HCT116 (cell line): ENCODE data around the gene PNPLA5. TPM values are rescaled to one million over a fixed set of nuclear protein-coding genes. Genes with fewer than 3 reads are reported as not detected.

ENCODE experiments used
- ATAC-seq: fragments of 200-7000 bp; cut with Tn5 transposase; 2 replicates; pipeline ENCODE4 v1.9.1; 2020; ENCODE audit warnings: mild to moderate bottlenecking, moderate library complexity
- BruUV-seq: library from RNA; stranded (reverse); fragments of 400-500 nt; replicated peaks from 2 replicates; lab custom pipeline; 2021; lab: Mats Ljungman, UMichigan
- CTCF ChIA-PET: fragments of 300-600 bp; sonication (Branson Sonifier 250); formaldehyde crosslinking; loops from one replicate; lab custom pipeline; 2021; ENCODE audit warnings: antibody characterized with exemption; lab: Charles Lee
- POLR2A ChIA-PET: fragments of 300-600, 350-600 bp; sonication (Branson Sonifier 250); formaldehyde crosslinking; loops from one replicate; lab custom pipeline; 2021; ENCODE audit warnings: antibody characterized with exemption; lab: Charles Lee
- RAD21 ChIA-PET, 2 experiments: fragments of 300-600 bp; sonication (Branson Sonifier 250); formaldehyde crosslinking; loops; one replicate each; lab custom pipeline; 2023; ENCODE audit warnings: low total read pairs in 2 of 2; ENCODE audit not compliant: uncharacterized antibody in 2 of 2, unreplicated experiment in 2 of 2, low non-redundant PET in 1 of 2; lab: Charles Lee
- DNase-seq: peaks from one replicate; pipeline ENCODE4 v3.0.0-alpha.2; 2010; ENCODE audit warnings: low read depth, low spot score
- H2AFZ ChIP-seq: fragments of 200-600 bp; shearing (Covaris generic), sonication (generic); 2 replicates; pipeline ENCODE4 v1.6.1; 2017; ENCODE audit warnings: low read depth, mixed run types, mixed read lengths, antibody characterized with exemption, low read length; ENCODE audit not compliant: poor library complexity, severe bottlenecking
- H3K27ac ChIP-seq: 2 replicates; pipeline ENCODE4 v1.5.1; 2012; ENCODE audit warnings: low read depth, low read length
- H3K27me3 ChIP-seq: fragments of 200-600 bp; sonication (generic); 2 replicates; pipeline ENCODE4 v1.6.1; 2016; ENCODE audit warnings: mixed run types, low read length, mixed read lengths; ENCODE audit not compliant: insufficient read depth
- H3K36me3 ChIP-seq, 2 experiments: fragments of 200-500 bp in 1 of 2; fragments of 200-600 bp in 1 of 2; sonication (Bioruptor generic) in 1 of 2; sonication (generic) in 1 of 2; 2 replicates each; pipeline versions ENCODE4 v1.5.1 to v1.6.1; 2014 to 2016; ENCODE audit warnings: low read length in 2 of 2, inconsistent platforms in 1 of 2, mixed read lengths in 1 of 2, mixed run types in 1 of 2; ENCODE audit not compliant: insufficient read depth in 2 of 2, control insufficient read depth in 1 of 2
- H3K4me1 ChIP-seq, 2 experiments: fragments of 200-600 bp in 1 of 2; sonication (generic) in 1 of 2; 2 replicates each; pipeline versions ENCODE4 v1.5.1 to v1.6.1; 2012 to 2017; ENCODE audit warnings: low read length in 2 of 2, inconsistent platforms in 1 of 2, mild to moderate bottlenecking in 1 of 2, mixed read lengths in 1 of 2, mixed run types in 1 of 2, moderate library complexity in 1 of 2; ENCODE audit not compliant: insufficient read depth in 2 of 2, control insufficient read depth in 1 of 2
- H3K4me2 ChIP-seq: fragments of 200-600 bp; sonication (generic); 2 replicates; pipeline ENCODE4 v1.6.1; 2017; ENCODE audit warnings: mixed run types, low read length, mixed read lengths
- H3K4me3 ChIP-seq, 2 experiments: fragments of 200-600 bp in 1 of 2; sonication (generic) in 1 of 2; replicated peaks in 1 of 2; 2 replicates each; pipeline ENCODE4 v1.5.1; 2011 to 2016; ENCODE audit warnings: low read length in 2 of 2, control low read depth in 1 of 2, low read depth in 1 of 2, mild to moderate bottlenecking in 1 of 2, mixed read lengths in 1 of 2, mixed run types in 1 of 2
- H3K79me2 ChIP-seq: fragments of 200-600 bp; sonication (generic); 2 replicates; pipeline ENCODE4 v1.6.1; 2017; ENCODE audit warnings: mild to moderate bottlenecking, mixed run types, low read length, moderate library complexity, mixed read lengths; ENCODE audit not compliant: insufficient read depth
- H3K9ac ChIP-seq: fragments of 200-600 bp; sonication (generic); 2 replicates; pipeline ENCODE4 v1.6.1; 2016; ENCODE audit warnings: low read length, mixed read lengths
- H3K9me2 ChIP-seq: fragments of 200-600 bp; sonication (generic), shearing (Covaris generic); 2 replicates; pipeline ENCODE4 v1.6.1; 2017; ENCODE audit warnings: mixed run types, mild to moderate bottlenecking, moderate library complexity; ENCODE audit not compliant: insufficient read depth
- H3K9me3 ChIP-seq, 2 experiments: fragments of 200-500 bp in 1 of 2; fragments of 200-600 bp in 1 of 2; sonication (Bioruptor generic) in 1 of 2; sonication (generic) in 1 of 2; 2 replicates each; pipeline ENCODE4 v1.6.1; 2014 to 2017; ENCODE audit warnings: low read length in 2 of 2, mixed read lengths in 2 of 2, inconsistent platforms in 1 of 2, low read depth in 1 of 2, mild to moderate bottlenecking in 1 of 2, mixed run types in 1 of 2, moderate library complexity in 1 of 2; ENCODE audit not compliant: control insufficient read depth in 1 of 2, insufficient read depth in 1 of 2
- H4K20me1 ChIP-seq: fragments of 200-600 bp; sonication (generic), shearing (Covaris generic); 2 replicates; pipeline ENCODE4 v1.6.1; 2017; ENCODE audit warnings: mixed run types, mild to moderate bottlenecking, moderate library complexity; ENCODE audit not compliant: insufficient read depth
- CBX3 ChIP-seq: IDR thresholded peaks from 2 replicates; pipeline ENCODE4 v1.6.1; 2012; ENCODE audit warnings: low read depth
- ELF1 ChIP-seq: IDR thresholded peaks from 2 replicates; pipeline ENCODE4 v1.6.1; 2012; ENCODE audit warnings: low read depth, borderline replicate concordance
- EZH2phosphoT487 ChIP-seq: fragments of 200-600 bp; IDR thresholded peaks from 2 replicates; pipeline ENCODE4 v1.6.1; 2018; ENCODE audit warnings: antibody characterized with exemption, borderline replicate concordance
- JUND ChIP-seq: IDR thresholded peaks from 2 replicates; pipeline ENCODE4 v1.6.1; 2012
- MAX ChIP-seq: IDR thresholded peaks from 2 replicates; pipeline ENCODE4 v1.6.1; 2012
- POLR2A ChIP-seq: IDR thresholded peaks from 2 replicates; pipeline ENCODE4 v1.7.0; 2011; ENCODE audit warnings: borderline replicate concordance; ENCODE audit not compliant: insufficient read depth, insufficient read length; ENCODE audit errors: extremely low read depth
- POLR2AphosphoS5 ChIP-seq: IDR thresholded peaks from 2 replicates; pipeline ENCODE4 v1.6.1; 2011; ENCODE audit warnings: mild to moderate bottlenecking, low read depth, low read length, moderate library complexity
- RAD21 ChIP-seq: IDR thresholded peaks from 2 replicates; pipeline ENCODE4 v1.6.1; 2012; ENCODE audit warnings: low read depth, mild to moderate bottlenecking
- SIN3A ChIP-seq: IDR thresholded peaks from 2 replicates; pipeline ENCODE4 v1.6.1; 2012; ENCODE audit warnings: low read depth
- SRF ChIP-seq: IDR thresholded peaks from 2 replicates; pipeline ENCODE4 v1.6.1; 2012; ENCODE audit warnings: low read depth
- TCF7L2 ChIP-seq: IDR thresholded peaks from 2 replicates; pipeline ENCODE4 v1.7.0; 2011; ENCODE audit warnings: borderline replicate concordance, inconsistent platforms; ENCODE audit not compliant: insufficient read depth, insufficient read length; ENCODE audit errors: extremely low read depth
- ZNF274 ChIP-seq: fragments of 200-500 bp; sonication (Bioruptor generic); IDR thresholded peaks from 2 replicates; pipeline ENCODE4 v1.6.1; 2014; ENCODE audit warnings: mild to moderate bottlenecking, low read depth, low read length, inconsistent platforms
- intact Hi-C: fragments of 100-400 bp; cut with micrococcal nuclease; formaldehyde crosslinking; loops from 2 replicates; pipeline ENCODE4 v1.10.0; 2022
- total RNA-seq: library from RNA; stranded (reverse); gene quantifications from one replicate; pipeline ENCODE4 v1.2.1, GENCODE V29; 2021; ENCODE audit not compliant: unreplicated experiment
- TF ChIP-seq, protein P1 (sequence below): IDR thresholded peaks from 2 replicates; pipeline ENCODE4 v1.6.1; 2012

The PNPLA5 gene
- total RNA-seq, 1 experiment from 2014 or later: 2.9 TPM

DNA sequence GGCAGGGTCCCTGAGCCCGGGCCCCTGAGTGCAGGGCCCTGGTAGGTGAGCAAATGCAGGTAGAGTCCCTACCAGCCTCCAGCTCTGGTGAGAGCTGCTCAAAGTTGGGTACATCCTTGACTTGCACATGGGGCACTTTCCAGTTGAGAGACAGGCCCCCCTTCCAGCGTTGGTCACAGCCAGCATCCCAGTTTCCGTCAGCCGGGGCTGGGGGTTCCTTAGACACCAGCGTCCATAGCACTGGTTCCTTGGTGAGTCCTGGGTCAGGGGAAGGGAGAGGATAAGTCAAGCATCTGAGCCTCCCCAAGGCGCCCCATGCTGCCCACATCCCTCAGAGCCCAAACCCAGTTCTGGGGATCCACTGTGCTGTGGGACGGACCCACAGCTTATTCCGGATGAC is 5.6 kb downstream of the PNPLA5 start:
- DNase-seq (no peak), ATAC-seq (no peak)
- H3K4me2 ChIP-seq: no peak overlapping the region
- POLR2A ChIA-PET: no interaction called here
- H2AFZ ChIP-seq: no peak overlapping the region
- no peak overlapping the region for H3K27ac ChIP-seq
- H3K36me3 ChIP-seq: no peaks in the 10 kb centered on the region
- H3K4me3 ChIP-seq: no peak overlapping the region
- no peaks in the 10 kb centered on the region for H3K9me3 ChIP-seq
- intact Hi-C loops: loop anchor here (10.0 kb wide), 2 partner anchors 199 to 739 kb away; no protein-coding TSS in a partner anchor
- no TSS peak for BruUV-seq
- no peak overlapping the region for H3K9ac ChIP-seq
- H4K20me1 ChIP-seq: no peaks in the 10 kb centered on the region
- RAD21 ChIA-PET: no interaction called here
- TF ChIP-seq POLR2AphosphoS5: no peak
- no peak for TF ChIP-seq RAD21
- no peak for TF ChIP-seq MAX
- no peak for TF ChIP-seq CBX3
- TF ChIP-seq ZNF274: no peak
- no peak for TF ChIP-seq TCF7L2
- TF ChIP-seq ELF1: no peak
- H3K9me2 ChIP-seq: no peaks in the 10 kb centered on the region
- H3K4me1 ChIP-seq: peaks cover 0 to 14% of the 10 kb centered on the region in 2 experiments; a peak in 1 of 4 replicates
- H3K27me3 ChIP-seq: no peaks in the 10 kb centered on the region
- CTCF ChIA-PET: interaction anchor here (2.9 kb wide), 1 partner anchor 59 kb away, joined by 30 read pairs; no protein-coding TSS in a partner anchor
- H3K79me2 ChIP-seq: no peaks in the 10 kb centered on the region

GRCh38 chr22:43885786-43886185 is 6.0 kb downstream of the PNPLA5 start:
- H3K4me2 ChIP-seq: no peak overlapping the region
- peaks cover 0 to 11% of the 10 kb centered on the region in 2 experiments; a peak in 1 of 4 replicates for H3K4me1 ChIP-seq
- H3K36me3 ChIP-seq: no peaks in the 10 kb centered on the region
- no peaks in the 10 kb centered on the region for H3K9me2 ChIP-seq
- no peaks in the 10 kb centered on the region for H3K27me3 ChIP-seq
- H4K20me1 ChIP-seq: no peaks in the 10 kb centered on the region
- ATAC-seq (no peak), DNase-seq (no peak)
- POLR2A ChIA-PET: interaction anchor here (0.8 kb wide), 1 partner anchor 14 kb away, joined by 6 read pairs; no protein-coding TSS in a partner anchor
- TF ChIP-seq MAX (no peak), JUND (no peak), SIN3A (no peak), POLR2A (no peak), SRF (no peak), EZH2phosphoT487 (no peak)
- TF ChIP-seq, protein P1, sequence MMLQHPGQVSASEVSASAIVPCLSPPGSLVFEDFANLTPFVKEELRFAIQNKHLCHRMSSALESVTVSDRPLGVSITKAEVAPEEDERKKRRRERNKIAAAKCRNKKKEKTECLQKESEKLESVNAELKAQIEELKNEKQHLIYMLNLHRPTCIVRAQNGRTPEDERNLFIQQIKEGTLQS: no peak
- RAD21 ChIA-PET: interaction anchor here in 1 of 2 experiments (0.6 to 1.4 kb wide), 2 partner anchors 60 to 274 kb away, joined by 5 read pairs; no protein-coding TSS in a partner anchor
- H3K4me3 ChIP-seq: no peak overlapping the region
- no peak overlapping the region for H3K27ac ChIP-seq
- BruUV-seq: no TSS peak
- no peak overlapping the region for H3K9ac ChIP-seq
- H3K9me3 ChIP-seq: no peaks in the 10 kb centered on the region
- CTCF ChIA-PET: interaction anchor here (1.1 to 2.9 kb wide), 4 partner anchors 13 to 740 kb away, joined by 3 to 30 read pairs (median 19); no protein-coding TSS in a partner anchor
- H3K79me2 ChIP-seq: no peaks in the 10 kb centered on the region
- intact Hi-C loops: loop anchor here (10.0 kb wide), 2 partner anchors 199 to 739 kb away; no protein-coding TSS in a partner anchor
- H2AFZ ChIP-seq: no peak overlapping the region
